ENCODE data around the gene INHBB. TPM values are rescaled to one million over a fixed set of nuclear protein-coding genes. Genes with fewer than 3 reads are reported as not detected.

INHBB gene
- total RNA-seq, 1 experiment from 2014 or later: 223 TPM

GRCh38 chr2:120375251-120376020 lies 29.5 kb downstream of the INHBB start:
- Histone ChIP-seq H3K79me2 (ENCODE audit: low read length) (no peaks in the 10 kb centered on the region), H3K9ac (ENCODE audit: low read length) (no peak overlapping the region), H3K4me3 (ENCODE audit: low read length) (no peak overlapping the region), H3K4me1 (ENCODE audit: insufficient read depth, low read length) (no peaks in the 10 kb centered on the region), H3K4me2 (ENCODE audit: low read length) (no peak overlapping the region), H3F3A (ENCODE audit: low read length, unreplicated experiment) (no peaks in the 10 kb centered on the region), H2AFZ (ENCODE audit: low read length) (no peak overlapping the region), H3K9me3 (ENCODE audit: low read length) (no peaks in the 10 kb centered on the region), H3K27ac (ENCODE audit: low read length) (no peak overlapping the region), H3K9me2 (replicated peaks; ENCODE audit: low read length) (no peaks in the 10 kb centered on the region), H4K20me1 (ENCODE audit: low read length) (no peaks in the 10 kb centered on the region), H3K27me3 (ENCODE audit: low read length) (no peaks in the 10 kb centered on the region), H3K36me3 (ENCODE audit: low read depth, low read length) (no peaks in the 10 kb centered on the region)
- ChIA-PET POLR2A (ENCODE audit: unreplicated experiment) (no interaction called here), CTCF (no interaction called here)
- BruUV-seq (replicated peaks): no TSS peak
- no peak for TF ChIP-seq EZH2 (IDR thresholded peaks at IDR 0.05; ENCODE audit: low read length, unreplicated experiment)
- TF ChIP-seq CTCF (conservative IDR thresholded peaks at IDR 0.05; ENCODE audit: low read depth, low read length): no peak
- no peak for TF ChIP-seq EZH2phosphoT487 (IDR thresholded peaks at IDR 0.05; ENCODE audit: borderline replicate concordance, low read length)
- intact Hi-C loops (cut with micrococcal nuclease): no loop called here
- DNase-seq: no peak
- ATAC-seq: no peak

GRCh38 chr2:120376101-120376500 lies 30.2 kb downstream of the INHBB start:
- ATAC-seq: no peak
- Histone ChIP-seq H4K20me1 (ENCODE audit: low read length) (no peaks in the 10 kb centered on the region), H3K27me3 (ENCODE audit: low read length) (no peaks in the 10 kb centered on the region), H3K4me3 (ENCODE audit: low read length) (no peak overlapping the region), H2AFZ (ENCODE audit: low read length) (no peak overlapping the region), H3K9ac (ENCODE audit: low read length) (no peak overlapping the region), H3K4me2 (ENCODE audit: low read length) (no peak overlapping the region), H3K79me2 (ENCODE audit: low read length) (no peaks in the 10 kb centered on the region), H3K4me1 (ENCODE audit: insufficient read depth, low read length) (no peaks in the 10 kb centered on the region), H3F3A (ENCODE audit: low read length, unreplicated experiment) (no peaks in the 10 kb centered on the region), H3K9me2 (replicated peaks; ENCODE audit: low read length) (no peaks in the 10 kb centered on the region), H3K27ac (ENCODE audit: low read length) (no peak overlapping the region), H3K9me3 (ENCODE audit: low read length) (no peaks in the 10 kb centered on the region), H3K36me3 (ENCODE audit: low read depth, low read length) (no peaks in the 10 kb centered on the region)
- POLR2A ChIA-PET (ENCODE audit: unreplicated experiment): no interaction called here
- BruUV-seq (replicated peaks): no TSS peak
- TF ChIP-seq EZH2phosphoT487 (IDR thresholded peaks at IDR 0.05; ENCODE audit: borderline replicate concordance, low read length) (no peak), EZH2 (IDR thresholded peaks at IDR 0.05; ENCODE audit: low read length, unreplicated experiment) (no peak), CTCF (conservative IDR thresholded peaks at IDR 0.05; ENCODE audit: low read depth, low read length) (no peak)
- CTCF ChIA-PET: no interaction called here
- intact Hi-C loops (cut with micrococcal nuclease): no loop called here
- DNase-seq: no peak
